Fibroblast of peridontal ligament (primary cell): ENCODE data around the gene UTP14A.
A peak's percentile ranks its signal among the peaks of the same experiment; 100 is the strongest.
"Not testable (repeated sequence)": the region's sequence is repeated elsewhere in the genome, so short reads cannot be mapped to it uniquely, and the experiment has no call there.

Experiments used
- DNase-seq: peaks from one replicate; pipeline ENCODE4 v3.0.0-alpha.2; 2010; ENCODE audit errors: extremely low read depth

Gene UTP14A

GRCh38 chrX:129905787-129906580 lies at the start of gene UTP14A:
TSS of gene UTP14A (plus strand) at chrX:129906164. CDS start at chrX:129906211, 47 bp downstream.
- DNase-seq = peak; percentile 88

GRCh38 chrX:129859134-129859533 lies 46.8 kb upstream of the UTP14A start:
- DNase-seq = not testable (repeated sequence)

GRCh38 chrX:129866321-129866720 lies 39.6 kb upstream of the UTP14A start:
- not testable (repeated sequence) for DNase-seq

- no peak for DNase-seq
These were observed 33.4 kb upstream of the UTP14A start for GRCh38 chrX:129872524-129872923.

GRCh38 chrX:129875669-129876068 lies 30.3 kb upstream of the UTP14A start:
- DNase-seq = peak; percentile 79

- peak; percentile 33 for DNase-seq
These were observed 29.1 kb upstream of the UTP14A start for GRCh38 chrX:129876771-129877305.

- no peak for DNase-seq
These were observed 28.6 kb upstream of the UTP14A start for GRCh38 chrX:129877401-129877800.

- DNase-seq = no peak
These were observed 5.9 kb upstream of the UTP14A start for GRCh38 chrX:129900054-129900453.

GRCh38 chrX:129908636-129909035 lies 2.7 kb downstream of the UTP14A start:
- no peak for DNase-seq

GRCh38 chrX:129925305-129926092 lies 19.5 kb downstream of the UTP14A start:
- peak; percentile 89 for DNase-seq

GRCh38 chrX:129930941-129931410 lies 25.0 kb downstream of the UTP14A start:
- no peak for DNase-seq

- DNase-seq = peak; percentile 92
These were observed 25.5 kb downstream of the UTP14A start for GRCh38 chrX:129931411-129932015.

GRCh38 chrX:129932016-129932820 lies 26.3 kb downstream of the UTP14A start:
- DNase-seq = peak; percentile 83

- no peak for DNase-seq
These were observed 26.9 kb downstream of the UTP14A start for GRCh38 chrX:129932821-129933321.

GRCh38 chrX:129933700-129934099 lies 27.7 kb downstream of the UTP14A start:
- DNase-seq = no peak

- no peak for DNase-seq
These were observed 28.5 kb downstream of the UTP14A start for GRCh38 chrX:129934461-129934860.

- DNase-seq = no peak
These were observed 29.0 kb downstream of the UTP14A start for GRCh38 chrX:129934952-129935351.

- DNase-seq = no peak
These were observed 32.1 kb downstream of the UTP14A start for GRCh38 chrX:129938081-129938480.

GRCh38 chrX:129939986-129940385 lies 34.0 kb downstream of the UTP14A start:
- no peak for DNase-seq

- no peak for DNase-seq
These were observed 34.8 kb downstream of the UTP14A start for GRCh38 chrX:129940721-129941120.

GRCh38 chrX:129945131-129945530 lies 39.2 kb downstream of the UTP14A start:
- DNase-seq = peak; percentile 36
